ENCODE measurements around the gene PLEKHG4.

DNA sequence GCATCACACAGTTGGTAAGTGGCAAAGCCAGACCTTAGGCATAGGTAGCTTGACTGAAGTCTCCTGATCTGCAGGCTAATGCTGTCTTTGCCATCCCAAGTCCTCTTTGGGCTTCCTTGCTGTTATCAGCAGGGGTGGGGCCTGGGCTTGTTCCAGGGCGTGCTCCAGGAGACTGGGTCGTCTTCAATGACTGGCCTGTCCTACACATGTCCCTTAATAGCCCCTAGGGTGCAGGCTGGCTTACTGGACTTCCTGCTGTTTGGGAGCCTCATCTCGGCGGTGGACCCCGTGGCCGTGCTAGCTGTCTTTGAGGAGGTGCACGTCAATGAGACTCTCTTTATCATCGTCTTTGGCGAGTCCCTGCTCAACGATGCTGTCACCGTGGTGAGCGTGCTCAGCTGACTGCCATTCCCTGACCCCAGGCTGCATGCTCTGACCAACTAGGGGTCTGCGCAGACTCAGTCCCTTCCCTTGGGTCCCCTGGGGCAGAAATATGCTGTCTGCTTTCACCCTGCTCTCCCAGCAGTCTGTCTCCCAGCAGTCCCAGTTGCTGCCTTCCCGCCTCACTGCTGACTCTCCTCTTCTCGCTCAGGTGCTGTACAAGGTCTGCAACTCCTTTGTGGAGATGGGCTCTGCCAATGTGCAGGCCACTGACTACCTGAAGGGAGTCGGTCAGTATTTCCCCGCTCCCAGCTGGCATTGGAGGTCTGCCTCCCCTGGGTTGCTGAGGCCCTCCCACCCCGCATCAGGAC is 24.4 kb upstream of the PLEKHG4 start:
- TF ChIP-seq, protein P1, sequence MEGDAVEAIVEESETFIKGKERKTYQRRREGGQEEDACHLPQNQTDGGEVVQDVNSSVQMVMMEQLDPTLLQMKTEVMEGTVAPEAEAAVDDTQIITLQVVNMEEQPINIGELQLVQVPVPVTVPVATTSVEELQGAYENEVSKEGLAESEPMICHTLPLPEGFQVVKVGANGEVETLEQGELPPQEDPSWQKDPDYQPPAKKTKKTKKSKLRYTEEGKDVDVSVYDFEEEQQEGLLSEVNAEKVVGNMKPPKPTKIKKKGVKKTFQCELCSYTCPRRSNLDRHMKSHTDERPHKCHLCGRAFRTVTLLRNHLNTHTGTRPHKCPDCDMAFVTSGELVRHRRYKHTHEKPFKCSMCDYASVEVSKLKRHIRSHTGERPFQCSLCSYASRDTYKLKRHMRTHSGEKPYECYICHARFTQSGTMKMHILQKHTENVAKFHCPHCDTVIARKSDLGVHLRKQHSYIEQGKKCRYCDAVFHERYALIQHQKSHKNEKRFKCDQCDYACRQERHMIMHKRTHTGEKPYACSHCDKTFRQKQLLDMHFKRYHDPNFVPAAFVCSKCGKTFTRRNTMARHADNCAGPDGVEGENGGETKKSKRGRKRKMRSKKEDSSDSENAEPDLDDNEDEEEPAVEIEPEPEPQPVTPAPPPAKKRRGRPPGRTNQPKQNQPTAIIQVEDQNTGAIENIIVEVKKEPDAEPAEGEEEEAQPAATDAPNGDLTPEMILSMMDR (IDR thresholded peaks at IDR 0.05): no peak
- TF ChIP-seq POLR2A (IDR thresholded peaks at IDR 0.05): no peak

Measured in right lobe of liver (tissue), 4 donors.